MM.1S (cell line): ENCODE results near the gene ZCCHC8.
"Not testable (repeated sequence)": the region's sequence is repeated elsewhere in the genome, so short reads cannot be mapped to it uniquely, and the experiment has no call there.

Source experiments
- EZH2 ChIP-seq: fragments of 300-600 bp; sonication (generic); optimal IDR thresholded peaks from 2 replicates; pipeline ENCODE3; 2017; ENCODE audit warnings: low read depth, mild to moderate bottlenecking, antibody characterized with exemption, low read length, mixed read lengths
- EZH2phosphoT487 ChIP-seq: fragments of 300-600 bp; sonication (generic); IDR thresholded peaks from 2 replicates; pipeline ENCODE4 v1.6.1; 2018; ENCODE audit warnings: antibody characterized with exemption, low read length

GRCh38 chr12:122486360-122486759 lies 14.4 kb downstream of the ZCCHC8 start:
- not testable (repeated sequence) for TF ChIP-seq EZH2phosphoT487, EZH2
